Measurements from ENCODE around the gene AK8. TPM values are rescaled to one million over a fixed set of nuclear protein-coding genes. Genes with fewer than 3 reads are reported as not detected.

AK8 gene
- polyA plus RNA-seq, 3 donors = 0.08 TPM; not detected in 2

- peaks cover 4 to 10% of the 10 kb centered on the region in 2 donors for H3K4me1 ChIP-seq (ENCODE audit: control insufficient read depth in 1 of 2, insufficient read depth in 2 of 2, low read length in 2 of 2)
- no peak overlapping the region for H2AFZ ChIP-seq (ENCODE audit: insufficient read depth, low read depth, low read length, poor library complexity, severe bottlenecking)
- H3K9ac ChIP-seq (ENCODE audit: insufficient read depth, low read length, poor library complexity, severe bottlenecking) = no peak overlapping the region
- peaks cover 3% of the 10 kb centered on the region for H3K4me1 Mint-ChIP-seq
- H3K27ac Mint-ChIP-seq = no peak overlapping the region
- no peak overlapping the region for H3K27ac ChIP-seq (ENCODE audit: low read depth in 1 of 2, low read length in 2 of 2)
- WGBS (ENCODE audit: insufficient coverage) = 100% methylated on average over 2 of the region's 7 CpGs
- H3K9me3 ChIP-seq (replicated peaks in 1 of 2; ENCODE audit: control insufficient read depth in 1 of 2, insufficient read depth in 1 of 2, low read length in 2 of 2) = no peaks in the 10 kb centered on the region
- DNase-seq = no peak
- peaks cover 0 to 9% of the 10 kb centered on the region in 2 donors for H3K27me3 ChIP-seq (ENCODE audit: control insufficient read depth in 2 of 2, insufficient read depth in 2 of 2, low read length in 2 of 2)
- no peaks in the 10 kb centered on the region for H3K79me2 ChIP-seq (ENCODE audit: insufficient read depth, low read length)
- H3K4me3 Mint-ChIP-seq = no peak overlapping the region
- no peak overlapping the region for H3K4me2 ChIP-seq (replicated peaks; ENCODE audit: extremely low read depth, low read length, poor library complexity, severe bottlenecking)
- H3K36me3 ChIP-seq (replicated peaks in 1 of 2; ENCODE audit: control insufficient read depth in 1 of 2, insufficient read depth in 2 of 2, low read length in 2 of 2) = no peaks in the 10 kb centered on the region
- intact Hi-C loops (cut with micrococcal nuclease) = loop anchor here (5.0 to 10.0 kb wide), 2 partner anchors 209 to 791 kb away; partner anchors contain the start of gene DDX31 (in 1 of the 2)
- H3K9me3 Mint-ChIP-seq = no peaks in the 10 kb centered on the region
- no peaks in the 10 kb centered on the region for H3K36me3 Mint-ChIP-seq
- peaks cover 10 to 20% (median 16%) of the 10 kb centered on the region in 3 donors for H3K27me3 Mint-ChIP-seq (ENCODE audit: low read depth in 3 of 3)
- TF ChIP-seq CTCF (IDR thresholded peaks at IDR 0.05) = no peak
- H4K20me1 ChIP-seq (ENCODE audit: insufficient read depth, low read length) = no peaks in the 10 kb centered on the region
- H3K4me3 ChIP-seq (replicated peaks in 1 of 3; ENCODE audit: low read depth in 2 of 3, low read length in 3 of 3) = no peak overlapping the region
Measured at GRCh38 chr9:132873403-132873802, 4.7 kb downstream of the AK8 start.

GRCh38 chr9:132869266-132869665 lies 8.8 kb downstream of the AK8 start:
- Histone ChIP-seq H3K79me2 (ENCODE audit: insufficient read depth, low read length) (no peaks in the 10 kb centered on the region), H4K20me1 (ENCODE audit: insufficient read depth, low read length) (no peaks in the 10 kb centered on the region), H3K4me3 (replicated peaks in 1 of 3; ENCODE audit: low read depth in 2 of 3, low read length in 3 of 3) (no peak overlapping the region), H2AFZ (ENCODE audit: insufficient read depth, low read depth, low read length, poor library complexity, severe bottlenecking) (no peak overlapping the region), H3K4me1 (ENCODE audit: control insufficient read depth in 1 of 2, insufficient read depth in 2 of 2, low read length in 2 of 2) (no peaks in the 10 kb centered on the region), H3K36me3 (replicated peaks in 1 of 2; ENCODE audit: control insufficient read depth in 1 of 2, insufficient read depth in 2 of 2, low read length in 2 of 2) (no peaks in the 10 kb centered on the region), H3K27ac (ENCODE audit: low read depth in 1 of 2, low read length in 2 of 2) (no peak overlapping the region), H3K9me3 (replicated peaks in 1 of 2; ENCODE audit: control insufficient read depth in 1 of 2, insufficient read depth in 1 of 2, low read length in 2 of 2) (no peaks in the 10 kb centered on the region), H3K4me2 (replicated peaks; ENCODE audit: extremely low read depth, low read length, poor library complexity, severe bottlenecking) (no peak overlapping the region), H3K27me3 (ENCODE audit: control insufficient read depth in 2 of 2, insufficient read depth in 2 of 2, low read length in 2 of 2) (no peaks in the 10 kb centered on the region), H3K9ac (ENCODE audit: insufficient read depth, low read length, poor library complexity, severe bottlenecking) (no peak overlapping the region)
- H3K36me3 Mint-ChIP-seq = no peaks in the 10 kb centered on the region
- WGBS (ENCODE audit: insufficient coverage) = 98% methylated on average over 9 of the region's 9 CpGs
- H3K27me3 Mint-ChIP-seq (ENCODE audit: low read depth in 3 of 3) = peaks cover 6 to 14% (median 9%) of the 10 kb centered on the region in 3 donors
- no peaks in the 10 kb centered on the region for H3K4me1 Mint-ChIP-seq
- no peaks in the 10 kb centered on the region for H3K9me3 Mint-ChIP-seq
- DNase-seq = no peak
- no peak overlapping the region for H3K4me3 Mint-ChIP-seq
- TF ChIP-seq CTCF (IDR thresholded peaks at IDR 0.05) = no peak
- H3K27ac Mint-ChIP-seq = peak overlapping the region in 1 of 7 donors; percentile 12
- intact Hi-C loops (cut with micrococcal nuclease) = no loop called here
